Activated CD8-positive, alpha-beta T cell treated with anti-CD3 and anti-CD28 coated beads, Interleukin-2, amount 10 ng/mL, durations not matched to agents 7 days and 5 days (primary cell): ENCODE data around the gene UBE2G2. TPM values are rescaled to one million over a fixed set of nuclear protein-coding genes. Genes with fewer than 3 reads are reported as not detected.

ENCODE experiments used
- ATAC-seq: fragments of 150-1000 bp; cut with Tn5 transposase; one replicate; pipeline ENCODE4 v1.10.0; 2021; ENCODE audit warnings: moderate library complexity
- CTCF ChIA-PET: fragments of 350-600 bp; sonication (Branson Sonifier 250); formaldehyde crosslinking; loops from one replicate; lab custom pipeline; 2021; ENCODE audit warnings: antibody characterized with exemption; lab: Charles Lee
- POLR2A ChIA-PET: fragments of 350-600 bp; sonication (Branson Sonifier 250); formaldehyde crosslinking; loops from one replicate; lab custom pipeline; 2021; ENCODE audit warnings: antibody characterized with exemption; lab: Charles Lee
- DNase-seq: peaks from one replicate; pipeline ENCODE4 v3.0.0-alpha.2; 2020
- H3K27ac Mint-ChIP-seq: one replicate; pipeline ENCODE4 v1.8.0; 2021; ENCODE audit warnings: mild to moderate bottlenecking, mixed read lengths
- H3K27me3 Mint-ChIP-seq: one replicate; pipeline ENCODE4 v1.8.0; 2021; ENCODE audit warnings: low read depth, mixed read lengths
- H3K36me3 Mint-ChIP-seq: one replicate; pipeline ENCODE4 v1.8.0; 2021; ENCODE audit warnings: low read depth, mixed read lengths
- H3K4me1 Mint-ChIP-seq: one replicate; pipeline ENCODE4 v1.8.0; 2021; ENCODE audit warnings: low read depth, mixed read lengths
- H3K4me3 Mint-ChIP-seq: one replicate; pipeline ENCODE4 v1.8.0; 2021; ENCODE audit warnings: mild to moderate bottlenecking, mixed read lengths
- H3K9me3 Mint-ChIP-seq: one replicate; pipeline ENCODE4 v1.8.0; 2022; ENCODE audit warnings: mixed read lengths; ENCODE audit not compliant: insufficient read depth
- total RNA-seq, 2 experiments: library from RNA; stranded (reverse); gene quantifications; one replicate each; pipeline ENCODE4 v1.2.3, GENCODE V29; 2021

UBE2G2 gene
- total RNA-seq = 10 to 100 TPM; 85.5 to 86.0 TPM

- POLR2A ChIA-PET = interaction anchor here (0.6 to 2.4 kb wide), 12 partner anchors 8 to 715 kb away, joined by 3 to 9 read pairs (median 4); partner anchors contain the start of gene PTTG1IP
- peak; percentile 88 for DNase-seq
- peak within 1 kb of the TSS; percentile 93 for H3K4me3 Mint-ChIP-seq
Observed at GRCh38 chr21:44801468-44802395, at the start of gene UBE2G2. UBE2G2 (minus strand) TSS chr21:44801820; CDS start chr21:44801748, 72 bp downstream.

GRCh38 chr21:44850905-44851657 lies 49.5 kb upstream of the UBE2G2 start:
- ChIA-PET CTCF (no interaction called here), POLR2A (interaction anchor here (1.0 kb wide), 1 partner anchor 22 kb away, joined by 3 read pairs; no protein-coding TSS in a partner anchor)
- no peaks in the 10 kb centered on the region for H3K27me3 Mint-ChIP-seq
- ATAC-seq (no peak), DNase-seq (no peak)
- no peak overlapping the region for H3K27ac Mint-ChIP-seq
- peaks cover 36% of the 10 kb centered on the region for H3K4me1 Mint-ChIP-seq
- H3K36me3 Mint-ChIP-seq = peaks cover 58% of the 10 kb centered on the region
- no peak overlapping the region for H3K4me3 Mint-ChIP-seq
- no peaks in the 10 kb centered on the region for H3K9me3 Mint-ChIP-seq

More at GRCh38 chr21:44801468-44802395, at the start of gene UBE2G2:
- CTCF ChIA-PET = interaction anchor here (0.6 to 6.2 kb wide), 31 partner anchors 8 to 336 kb away, joined by 3 to 106 read pairs (median 5); partner anchors contain the start of genes ITGB2, PTTG1IP, SLX9 and SUMO3
- H3K36me3 Mint-ChIP-seq = peaks cover 59% of the 10 kb centered on the region
- H3K9me3 Mint-ChIP-seq = no peaks in the 10 kb centered on the region
- peak; percentile 96 for ATAC-seq
- peaks cover 55% of the 10 kb centered on the region for H3K4me1 Mint-ChIP-seq
- H3K27me3 Mint-ChIP-seq = no peaks in the 10 kb centered on the region
- peak within 1 kb of the TSS; percentile 89 for H3K27ac Mint-ChIP-seq

DNA sequence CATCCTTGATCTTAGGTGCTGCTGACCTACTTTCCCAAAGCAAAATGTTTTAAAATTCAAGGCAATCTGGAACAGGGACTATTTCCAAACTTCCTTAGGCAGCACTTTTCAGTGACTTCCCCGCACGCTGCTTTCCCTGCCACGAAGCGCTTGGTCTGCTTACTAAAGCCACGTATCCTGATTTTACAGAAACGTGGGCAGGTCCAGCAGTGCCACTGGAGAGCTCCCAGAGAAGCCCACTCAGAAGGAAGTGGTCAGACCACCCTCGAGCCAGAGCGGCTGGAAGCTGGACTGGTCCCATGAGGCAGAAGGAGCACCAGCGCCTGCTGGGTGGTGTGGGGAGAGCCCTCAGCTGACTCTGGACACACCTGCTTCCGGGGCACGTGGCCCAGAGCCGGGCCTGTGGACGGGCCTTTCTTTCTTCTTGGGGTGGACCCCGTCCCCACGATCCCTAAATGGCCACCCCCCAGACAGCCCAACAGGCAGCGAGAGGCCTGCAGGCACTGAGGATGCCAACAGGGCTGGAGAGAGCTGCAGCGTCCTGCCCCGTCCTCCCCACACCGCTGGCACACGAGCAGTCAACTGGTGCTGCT lies 48.7 kb upstream of the UBE2G2 start:
- Mint-ChIP-seq H3K4me1 (peaks cover 42% of the 10 kb centered on the region), H3K27me3 (no peaks in the 10 kb centered on the region), H3K4me3 (no peak overlapping the region), H3K36me3 (peaks cover 52% of the 10 kb centered on the region), H3K27ac (no peak overlapping the region), H3K9me3 (no peaks in the 10 kb centered on the region)
- DNase-seq = no peak
- no peak for ATAC-seq
- ChIA-PET CTCF (no interaction called here), POLR2A (interaction anchor here (1.0 kb wide), 1 partner anchor 22 kb away, joined by 3 read pairs; no protein-coding TSS in a partner anchor)

GRCh38 chr21:44849616-44850130 lies 48.1 kb upstream of the UBE2G2 start:
- POLR2A ChIA-PET = interaction anchor here (1.0 kb wide), 1 partner anchor 23 kb away, joined by 3 read pairs; no protein-coding TSS in a partner anchor
- H3K27ac Mint-ChIP-seq = no peak overlapping the region

DNA sequence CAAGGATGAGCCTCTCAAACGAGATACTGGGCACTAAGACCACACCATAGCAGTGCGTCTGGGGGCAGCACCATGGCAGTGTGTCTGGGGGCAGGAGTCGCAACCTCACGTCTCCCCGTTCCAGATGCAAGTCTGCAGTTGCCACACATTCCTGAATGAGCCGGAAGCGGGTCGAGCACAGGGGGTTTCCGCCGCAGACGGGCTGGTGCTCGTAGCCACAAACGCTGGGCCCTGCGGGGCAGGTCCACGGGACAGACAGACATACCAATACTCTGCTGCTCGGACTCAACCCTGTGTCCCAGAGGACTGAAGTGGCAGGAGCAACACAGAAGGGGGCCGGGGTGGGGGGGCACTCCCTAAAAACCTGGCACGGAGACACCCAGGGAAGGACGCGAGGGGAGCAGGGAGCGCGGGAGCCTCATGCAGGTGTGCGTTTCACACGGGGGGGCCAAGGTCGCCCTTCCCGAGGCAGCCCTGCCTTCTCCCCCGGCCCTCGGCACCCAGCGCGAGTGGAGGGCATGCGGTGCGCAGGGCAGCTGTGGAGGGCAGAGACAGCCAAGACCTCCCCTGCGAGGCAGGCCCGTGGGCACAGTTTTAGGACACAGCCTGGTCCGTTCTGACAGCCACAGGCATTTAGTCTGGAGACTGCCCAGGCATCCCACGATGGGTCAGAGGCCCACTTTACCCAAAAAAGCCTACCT lies 47.4 kb upstream of the UBE2G2 start:
- H3K9me3 Mint-ChIP-seq = no peaks in the 10 kb centered on the region
- DNase-seq (no peak), ATAC-seq (no peak)
- H3K4me1 Mint-ChIP-seq = peaks cover 34% of the 10 kb centered on the region
- no peak overlapping the region for H3K4me3 Mint-ChIP-seq
- no peaks in the 10 kb centered on the region for H3K27me3 Mint-ChIP-seq
- CTCF ChIA-PET = no interaction called here
- POLR2A ChIA-PET = no interaction called here
- no peak overlapping the region for H3K27ac Mint-ChIP-seq
- peaks cover 39% of the 10 kb centered on the region for H3K36me3 Mint-ChIP-seq

More at GRCh38 chr21:44849616-44850130, 48.1 kb upstream of the UBE2G2 start:
- ATAC-seq = no peak
- Mint-ChIP-seq H3K36me3 (peaks cover 46% of the 10 kb centered on the region), H3K4me1 (peaks cover 39% of the 10 kb centered on the region), H3K9me3 (no peaks in the 10 kb centered on the region), H3K27me3 (no peaks in the 10 kb centered on the region), H3K4me3 (no peak overlapping the region)
- DNase-seq = no peak
- CTCF ChIA-PET = no interaction called here

GRCh38 chr21:44847261-44848056 lies 45.8 kb upstream of the UBE2G2 start:
- POLR2A ChIA-PET = no interaction called here
- Mint-ChIP-seq H3K9me3 (no peaks in the 10 kb centered on the region), H3K27ac (peak overlapping the region; percentile 66), H3K27me3 (no peaks in the 10 kb centered on the region), H3K36me3 (peaks cover 27% of the 10 kb centered on the region), H3K4me1 (peaks cover 29% of the 10 kb centered on the region), H3K4me3 (no peak overlapping the region)
- ATAC-seq (no peak), DNase-seq (no peak)
- CTCF ChIA-PET = interaction anchor here (1.1 kb wide), 1 partner anchor 36 kb away, joined by 3 read pairs; no protein-coding TSS in a partner anchor

GRCh38 chr21:44846485-44847260 lies 45.1 kb upstream of the UBE2G2 start:
- ChIA-PET CTCF (interaction anchor here (0.7 to 1.6 kb wide), 12 partner anchors 8 to 86 kb away, joined by 3 to 6 read pairs (median 4); partner anchors contain the start of gene PTTG1IP), POLR2A (interaction anchor here (0.6 to 0.8 kb wide), 2 partner anchors 27 to 52 kb away, joined by 3 read pairs; partner anchors contain the start of gene PTTG1IP)

DNA sequence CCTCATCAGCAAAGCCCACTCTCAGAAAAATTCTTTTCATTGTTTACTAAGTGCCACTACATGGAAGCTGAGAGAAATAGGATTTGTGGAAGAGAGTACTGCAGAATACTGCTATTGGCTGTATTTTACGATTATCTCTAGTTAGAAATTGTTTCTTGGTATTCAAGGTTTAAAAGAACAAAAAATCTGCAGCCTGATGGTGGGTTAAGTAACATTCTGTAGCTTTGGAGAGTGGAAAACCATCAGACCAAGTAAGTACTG lies 44.5 kb upstream of the UBE2G2 start:
- ChIA-PET POLR2A (interaction anchor here (0.6 to 0.8 kb wide), 2 partner anchors 28 to 51 kb away, joined by 3 read pairs; partner anchors contain the start of gene PTTG1IP), CTCF (interaction anchor here (0.7 to 1.6 kb wide), 12 partner anchors 9 to 86 kb away, joined by 3 to 6 read pairs (median 4); partner anchors contain the start of gene PTTG1IP)
- H3K9me3 Mint-ChIP-seq = no peaks in the 10 kb centered on the region
- H3K27ac Mint-ChIP-seq = peak overlapping the region; percentile 64
- H3K4me1 Mint-ChIP-seq = peaks cover 21% of the 10 kb centered on the region
- ATAC-seq = no peak
- peaks cover 19% of the 10 kb centered on the region for H3K36me3 Mint-ChIP-seq
- peak overlapping the region; percentile 45 for H3K4me3 Mint-ChIP-seq
- no peaks in the 10 kb centered on the region for H3K27me3 Mint-ChIP-seq
- no peak for DNase-seq

More at GRCh38 chr21:44846485-44847260, 45.1 kb upstream of the UBE2G2 start:
- Mint-ChIP-seq H3K4me3 (peak overlapping the region; percentile 45), H3K27me3 (no peaks in the 10 kb centered on the region), H3K36me3 (peaks cover 22% of the 10 kb centered on the region), H3K4me1 (peaks cover 27% of the 10 kb centered on the region), H3K27ac (peak overlapping the region; percentile 64), H3K9me3 (no peaks in the 10 kb centered on the region)
- ATAC-seq (peak; percentile 43), DNase-seq (peak; percentile 62)

DNA sequence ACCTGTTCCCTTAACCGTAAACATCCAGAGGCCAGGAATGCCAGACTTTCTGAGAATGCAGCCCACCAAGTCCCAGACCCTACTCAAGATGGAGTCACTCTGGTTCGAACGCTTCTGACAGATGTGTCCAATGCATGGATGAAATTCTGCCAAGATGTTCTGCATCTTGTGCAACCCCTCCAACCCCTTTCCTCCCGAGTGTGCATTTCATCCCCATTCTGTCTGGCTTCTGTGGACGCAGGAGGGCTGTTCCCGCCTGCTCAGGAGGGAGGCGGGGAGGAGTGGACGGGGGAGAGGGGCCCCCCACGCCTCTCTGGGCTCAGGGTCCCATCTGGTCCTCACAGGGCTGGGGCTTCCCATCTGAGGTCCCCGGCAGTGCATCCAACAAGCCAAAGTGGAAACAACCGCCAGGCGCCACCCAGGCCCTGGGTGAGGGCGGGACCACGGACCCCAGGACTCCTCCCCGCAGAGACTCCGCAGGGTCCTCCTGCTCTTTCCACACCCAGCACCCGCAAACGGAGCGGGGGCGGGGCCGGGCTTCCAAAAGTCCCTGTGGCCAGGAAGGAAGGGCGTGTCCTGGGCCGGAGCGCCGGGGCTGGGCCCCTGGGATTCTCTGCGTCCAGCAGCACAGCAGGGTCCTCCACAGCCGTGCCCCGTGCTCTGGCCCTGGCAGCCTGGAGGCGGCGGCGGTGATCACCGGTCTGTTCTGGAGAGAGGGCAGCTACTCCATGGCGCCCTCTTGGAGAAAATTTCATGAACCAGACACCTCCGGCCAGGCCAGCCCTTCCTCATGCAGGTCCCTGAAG lies 44.0 kb upstream of the UBE2G2 start:
- Mint-ChIP-seq H3K27ac (no peak overlapping the region), H3K36me3 (peaks cover 15% of the 10 kb centered on the region), H3K4me1 (peaks cover 19% of the 10 kb centered on the region), H3K4me3 (peak overlapping the region; percentile 45), H3K9me3 (no peaks in the 10 kb centered on the region), H3K27me3 (no peaks in the 10 kb centered on the region)
- DNase-seq (peak; percentile 62), ATAC-seq (peak; percentile 84)
- CTCF ChIA-PET = interaction anchor here (0.7 to 1.6 kb wide), 11 partner anchors 9 to 87 kb away, joined by 3 to 6 read pairs (median 4); partner anchors contain the start of gene PTTG1IP
- POLR2A ChIA-PET = interaction anchor here (0.6 kb wide), 1 partner anchor 51 kb away, joined by 3 read pairs; no protein-coding TSS in a partner anchor
